Measurements from ENCODE around the gene ZNF780B. TPM values are rescaled to one million over a fixed set of nuclear protein-coding genes. Genes with fewer than 3 reads are reported as not detected.
"Not testable (repeated sequence)": the region's sequence is repeated elsewhere in the genome, so short reads cannot be mapped to it uniquely, and the experiment has no call there.

The ZNF780B gene
- total and polyA plus RNA-seq, 4 experiments from 2014 or later, result 4.6 to 66.2 (median 36.3) TPM

- Mint-ChIP-seq H3K36me3 (peaks cover 34 to 39% of the 10 kb centered on the region in 2 donors), H3K4me1 (peaks cover 40 to 56% (median 50%) of the 10 kb centered on the region in 4 donors), H3K27ac (peak overlapping the region in 1 of 7 donors; percentile 2), H3K4me3 (peak overlapping the region in 4 of 8 donors; percentile 34 to 100 (median 72)), H3K9me3 (peaks cover 0 to 10% (median under 1%) of the 10 kb centered on the region in 8 donors), H3K27me3 (peaks cover 0 to 2% of the 10 kb centered on the region in 2 donors)
- Histone ChIP-seq H3K4me1 (ENCODE audit: insufficient read depth, low read length) (peaks cover 39% of the 10 kb centered on the region), H3K27ac (ENCODE audit: low read depth, low read length) (no peak overlapping the region), H3K9me3 (ENCODE audit: control insufficient read depth in 1 of 2, low read length in 2 of 2) (no peaks in the 10 kb centered on the region), H3K4me3 (ENCODE audit: low read length in 2 of 2) (no peak overlapping the region), H3K27me3 (ENCODE audit: insufficient read depth, low read length) (no peaks in the 10 kb centered on the region), H3K36me3 (ENCODE audit: insufficient read depth, low read length) (peaks cover 9% of the 10 kb centered on the region)
- CTCF ChIA-PET (ENCODE audit: partially characterized antibody), result no interaction called here
- DNase-seq, result no peak
- POLR2A ChIA-PET (ENCODE audit: partially characterized antibody), result interaction anchor here (1.0 kb wide), 1 partner anchor 12 kb away, joined by 3 read pairs; no protein-coding TSS in a partner anchor
- intact Hi-C loops (cut with micrococcal nuclease), result no loop called here
Measured at GRCh38 chr19:40053491-40053890, 2.5 kb downstream of the ZNF780B start.

GRCh38 chr19:40041718-40042117, 14.3 kb downstream of the ZNF780B start:
- Mint-ChIP-seq H3K9me3 (peaks cover 2 to 60% (median 43%) of the 10 kb centered on the region in 8 donors), H3K36me3 (peaks cover 34 to 38% of the 10 kb centered on the region in 2 donors)
- CTCF ChIA-PET (ENCODE audit: partially characterized antibody); H3K4me3 ChIP-seq (ENCODE audit: low read length in 2 of 2); H3K27me3 Mint-ChIP-seq; H3K4me1 Mint-ChIP-seq; POLR2A ChIA-PET (ENCODE audit: partially characterized antibody); H3K9me3 ChIP-seq (ENCODE audit: control insufficient read depth in 1 of 2, low read length in 2 of 2); H3K27ac ChIP-seq (ENCODE audit: low read depth, low read length); H3K27me3 ChIP-seq (ENCODE audit: insufficient read depth, low read length); H3K4me1 ChIP-seq (ENCODE audit: insufficient read depth, low read length); H3K4me3 Mint-ChIP-seq; H3K27ac Mint-ChIP-seq; DNase-seq; intact Hi-C loops (cut with micrococcal nuclease): not testable (repeated sequence)
- peaks cover 32% of the 10 kb centered on the region for H3K36me3 ChIP-seq (ENCODE audit: insufficient read depth, low read length)

GRCh38 chr19:40038047-40038446, 18.0 kb downstream of the ZNF780B start:
- H3K27ac Mint-ChIP-seq; H3K4me1 Mint-ChIP-seq; POLR2A ChIA-PET (ENCODE audit: partially characterized antibody); H3K27ac ChIP-seq (ENCODE audit: low read depth, low read length); H3K4me1 ChIP-seq (ENCODE audit: insufficient read depth, low read length); DNase-seq; H3K27me3 Mint-ChIP-seq; intact Hi-C loops (cut with micrococcal nuclease); H3K36me3 ChIP-seq (ENCODE audit: insufficient read depth, low read length); H3K27me3 ChIP-seq (ENCODE audit: insufficient read depth, low read length); H3K4me3 ChIP-seq (ENCODE audit: low read length in 2 of 2); H3K4me3 Mint-ChIP-seq; CTCF ChIA-PET (ENCODE audit: partially characterized antibody): not testable (repeated sequence)
- Mint-ChIP-seq H3K9me3 (peaks cover 0 to 67% (median 53%) of the 10 kb centered on the region in 8 donors), H3K36me3 (peaks cover 10 to 13% of the 10 kb centered on the region in 2 donors)
- H3K9me3 ChIP-seq (ENCODE audit: control insufficient read depth in 1 of 2, low read length in 2 of 2), result peaks cover 4 to 46% of the 10 kb centered on the region in 2 donors

GRCh38 chr19:40035996-40036395, 20.0 kb downstream of the ZNF780B start:
- no peak overlapping the region for H3K27ac Mint-ChIP-seq
- POLR2A ChIA-PET (ENCODE audit: partially characterized antibody), result no interaction called here
- H3K27me3 Mint-ChIP-seq, result no peaks in the 10 kb centered on the region
- no peak for DNase-seq
- H3K9me3 Mint-ChIP-seq, result peaks cover 0 to 73% (median 63%) of the 10 kb centered on the region in 8 donors
- Histone ChIP-seq H3K27ac (ENCODE audit: low read depth, low read length) (no peak overlapping the region), H3K4me1 (ENCODE audit: insufficient read depth, low read length) (no peaks in the 10 kb centered on the region), H3K27me3 (ENCODE audit: insufficient read depth, low read length) (no peaks in the 10 kb centered on the region), H3K36me3 (ENCODE audit: insufficient read depth, low read length) (no peaks in the 10 kb centered on the region), H3K4me3 (ENCODE audit: low read length in 2 of 2) (no peak overlapping the region), H3K9me3 (ENCODE audit: control insufficient read depth in 1 of 2, low read length in 2 of 2) (peaks cover 4 to 57% of the 10 kb centered on the region in 2 donors)
- H3K36me3 Mint-ChIP-seq, result peaks cover 14 to 21% of the 10 kb centered on the region in 2 donors
- CTCF ChIA-PET (ENCODE audit: partially characterized antibody), result no interaction called here
- H3K4me3 Mint-ChIP-seq, result no peak overlapping the region
- intact Hi-C loops (cut with micrococcal nuclease), result no loop called here
- H3K4me1 Mint-ChIP-seq, result no peaks in the 10 kb centered on the region

DNA sequence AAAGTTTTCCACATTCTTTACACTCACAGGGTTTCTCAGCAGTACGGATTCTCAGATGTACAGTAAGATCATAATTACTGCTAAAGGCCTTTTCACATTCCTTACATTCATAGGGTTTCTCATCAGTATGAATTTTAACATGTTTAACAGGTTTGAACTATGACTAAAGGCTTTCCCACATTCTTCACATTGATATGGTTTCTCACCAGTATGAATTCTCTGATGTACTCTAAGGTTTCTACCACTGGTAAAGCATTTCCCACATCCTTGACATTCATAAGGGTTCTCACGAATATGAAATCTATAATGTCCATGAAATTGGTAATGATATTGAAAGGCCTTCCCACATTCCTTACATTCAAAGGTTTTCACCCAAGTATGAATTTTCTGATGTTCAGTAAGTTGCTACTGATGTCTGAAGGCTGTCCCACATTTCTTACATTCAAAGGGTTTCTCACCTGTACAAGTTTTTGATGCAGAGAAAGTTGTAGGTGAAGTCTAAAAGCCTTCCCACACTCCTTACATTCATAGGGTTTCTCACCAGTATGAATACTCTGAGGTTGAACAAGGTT, 22.0 kb downstream of the ZNF780B start:
- ChIA-PET CTCF (ENCODE audit: partially characterized antibody) (no interaction called here), POLR2A (ENCODE audit: partially characterized antibody) (no interaction called here)
- Histone ChIP-seq H3K4me1 (ENCODE audit: insufficient read depth, low read length) (no peaks in the 10 kb centered on the region), H3K36me3 (ENCODE audit: insufficient read depth, low read length) (no peaks in the 10 kb centered on the region), H3K27me3 (ENCODE audit: insufficient read depth, low read length) (no peaks in the 10 kb centered on the region), H3K27ac (ENCODE audit: low read depth, low read length) (no peak overlapping the region), H3K4me3 (ENCODE audit: low read length in 2 of 2) (no peak overlapping the region), H3K9me3 (ENCODE audit: control insufficient read depth in 1 of 2, low read length in 2 of 2) (peaks cover 4 to 69% of the 10 kb centered on the region in 2 donors)
- H3K36me3 Mint-ChIP-seq, result peaks cover 21 to 27% of the 10 kb centered on the region in 2 donors
- no peak for DNase-seq
- no peaks in the 10 kb centered on the region for H3K27me3 Mint-ChIP-seq
- no peaks in the 10 kb centered on the region for H3K4me1 Mint-ChIP-seq
- H3K4me3 Mint-ChIP-seq, result no peak overlapping the region
- no peak overlapping the region for H3K27ac Mint-ChIP-seq
- peaks cover 0 to 88% (median 74%) of the 10 kb centered on the region in 8 donors for H3K9me3 Mint-ChIP-seq
- intact Hi-C loops (cut with micrococcal nuclease), result no loop called here

GRCh38 chr19:40026597-40026970, 29.4 kb downstream of the ZNF780B start:
- no peak for DNase-seq
- H3K4me1 Mint-ChIP-seq, result no peaks in the 10 kb centered on the region
- H3K4me1 ChIP-seq (ENCODE audit: insufficient read depth, low read length), result no peaks in the 10 kb centered on the region
- H3K27me3 ChIP-seq (ENCODE audit: insufficient read depth, low read length), result no peaks in the 10 kb centered on the region
- ChIA-PET CTCF (ENCODE audit: partially characterized antibody) (no interaction called here), POLR2A (ENCODE audit: partially characterized antibody) (no interaction called here)
- no peaks in the 10 kb centered on the region for H3K36me3 ChIP-seq (ENCODE audit: insufficient read depth, low read length)
- intact Hi-C loops (cut with micrococcal nuclease), result no loop called here
- peaks cover 0 to 95% (median 81%) of the 10 kb centered on the region in 8 donors for H3K9me3 Mint-ChIP-seq
- no peak overlapping the region for H3K27ac ChIP-seq (ENCODE audit: low read depth, low read length)
- H3K4me3 ChIP-seq (ENCODE audit: low read length in 2 of 2), result no peak overlapping the region
- no peak overlapping the region for H3K4me3 Mint-ChIP-seq
- no peaks in the 10 kb centered on the region for H3K27me3 Mint-ChIP-seq
- peaks cover 16 to 24% of the 10 kb centered on the region in 2 donors for H3K36me3 Mint-ChIP-seq
- peaks cover 0 to 60% of the 10 kb centered on the region in 2 donors for H3K9me3 ChIP-seq (ENCODE audit: control insufficient read depth in 1 of 2, low read length in 2 of 2)
- H3K27ac Mint-ChIP-seq, result no peak overlapping the region

- Histone ChIP-seq H3K4me1 (ENCODE audit: insufficient read depth, low read length) (no peaks in the 10 kb centered on the region), H3K9me3 (ENCODE audit: control insufficient read depth in 1 of 2, low read length in 2 of 2) (peaks cover 0 to 57% of the 10 kb centered on the region in 2 donors), H3K27me3 (ENCODE audit: insufficient read depth, low read length) (no peaks in the 10 kb centered on the region), H3K27ac (ENCODE audit: low read depth, low read length) (no peak overlapping the region), H3K36me3 (ENCODE audit: insufficient read depth, low read length) (no peaks in the 10 kb centered on the region), H3K4me3 (ENCODE audit: low read length in 2 of 2) (no peak overlapping the region)
- no peak overlapping the region for H3K4me3 Mint-ChIP-seq
- H3K27me3 Mint-ChIP-seq, result no peaks in the 10 kb centered on the region
- H3K4me1 Mint-ChIP-seq, result no peaks in the 10 kb centered on the region
- H3K27ac Mint-ChIP-seq, result peak overlapping the region in 1 of 7 donors; percentile 30
- H3K36me3 Mint-ChIP-seq, result peaks cover 16 to 24% of the 10 kb centered on the region in 2 donors
- intact Hi-C loops (cut with micrococcal nuclease), result no loop called here
- DNase-seq, result no peak
- ChIA-PET CTCF (ENCODE audit: partially characterized antibody) (no interaction called here), POLR2A (ENCODE audit: partially characterized antibody) (no interaction called here)
- peaks cover 0 to 95% (median 83%) of the 10 kb centered on the region in 8 donors for H3K9me3 Mint-ChIP-seq
Measured at GRCh38 chr19:40025938-40026596, 30.0 kb downstream of the ZNF780B start.
